NB4 (cell line): Measurements from ENCODE around the gene PLEKHM2.

Experiments
- DNase-seq: peaks from one replicate; pipeline ENCODE4 v3.0.0; 2010; ENCODE audit warnings: low read depth
- H3K4me3 ChIP-seq: one replicate; pipeline ENCODE4 v1.5.1; 2011; ENCODE audit warnings: mild to moderate bottlenecking, low read depth, low read length, moderate library complexity
- MYC ChIP-seq: IDR thresholded peaks from 2 replicates; pipeline ENCODE4 v1.6.1; 2011; ENCODE audit warnings: low read depth, low read length
- POLR2A ChIP-seq: IDR thresholded peaks from 2 replicates; pipeline ENCODE4 v1.6.1; 2011; ENCODE audit warnings: mild to moderate bottlenecking; ENCODE audit not compliant: insufficient read length; ENCODE audit errors: extremely low read depth
- TF ChIP-seq, protein P1 (sequence below): IDR thresholded peaks from one replicate; pipeline ENCODE4 v1.5.1; 2012; ENCODE audit warnings: low read depth, low read length
- TF ChIP-seq, protein P2 (sequence below): IDR thresholded peaks from 2 replicates; pipeline ENCODE4 v1.6.1; 2011; ENCODE audit warnings: low read depth, low read length

PLEKHM2 gene

DNA sequence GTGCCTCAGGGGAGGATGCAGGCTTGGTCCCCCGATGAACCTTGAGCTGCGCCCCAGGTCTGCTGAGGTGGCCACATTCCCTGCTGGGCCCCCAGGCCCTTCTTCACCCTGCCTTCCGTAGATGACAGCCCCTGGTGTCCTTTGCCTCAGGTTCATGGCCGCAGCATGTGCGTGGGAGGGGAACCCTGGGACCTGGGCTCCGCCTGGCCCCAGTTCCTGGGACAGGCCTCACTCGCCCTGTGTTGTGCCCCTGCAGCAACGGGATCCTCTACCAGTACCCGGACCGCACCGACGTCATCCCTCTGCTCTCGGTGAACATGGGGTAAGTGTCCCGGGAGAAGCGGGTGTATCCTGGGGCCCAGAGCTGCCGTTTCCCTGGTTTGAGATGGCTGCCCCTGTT lies 46.8 kb downstream of the PLEKHM2 start:
- TF ChIP-seq, protein P1, sequence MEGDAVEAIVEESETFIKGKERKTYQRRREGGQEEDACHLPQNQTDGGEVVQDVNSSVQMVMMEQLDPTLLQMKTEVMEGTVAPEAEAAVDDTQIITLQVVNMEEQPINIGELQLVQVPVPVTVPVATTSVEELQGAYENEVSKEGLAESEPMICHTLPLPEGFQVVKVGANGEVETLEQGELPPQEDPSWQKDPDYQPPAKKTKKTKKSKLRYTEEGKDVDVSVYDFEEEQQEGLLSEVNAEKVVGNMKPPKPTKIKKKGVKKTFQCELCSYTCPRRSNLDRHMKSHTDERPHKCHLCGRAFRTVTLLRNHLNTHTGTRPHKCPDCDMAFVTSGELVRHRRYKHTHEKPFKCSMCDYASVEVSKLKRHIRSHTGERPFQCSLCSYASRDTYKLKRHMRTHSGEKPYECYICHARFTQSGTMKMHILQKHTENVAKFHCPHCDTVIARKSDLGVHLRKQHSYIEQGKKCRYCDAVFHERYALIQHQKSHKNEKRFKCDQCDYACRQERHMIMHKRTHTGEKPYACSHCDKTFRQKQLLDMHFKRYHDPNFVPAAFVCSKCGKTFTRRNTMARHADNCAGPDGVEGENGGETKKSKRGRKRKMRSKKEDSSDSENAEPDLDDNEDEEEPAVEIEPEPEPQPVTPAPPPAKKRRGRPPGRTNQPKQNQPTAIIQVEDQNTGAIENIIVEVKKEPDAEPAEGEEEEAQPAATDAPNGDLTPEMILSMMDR, result no peak
- TF ChIP-seq, protein P2, sequence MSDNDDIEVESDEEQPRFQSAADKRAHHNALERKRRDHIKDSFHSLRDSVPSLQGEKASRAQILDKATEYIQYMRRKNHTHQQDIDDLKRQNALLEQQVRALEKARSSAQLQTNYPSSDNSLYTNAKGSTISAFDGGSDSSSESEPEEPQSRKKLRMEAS, result no peak
- TF ChIP-seq POLR2A (no peak), MYC (no peak)
- DNase-seq, result no peak
- no peak overlapping the region for H3K4me3 ChIP-seq

DNA sequence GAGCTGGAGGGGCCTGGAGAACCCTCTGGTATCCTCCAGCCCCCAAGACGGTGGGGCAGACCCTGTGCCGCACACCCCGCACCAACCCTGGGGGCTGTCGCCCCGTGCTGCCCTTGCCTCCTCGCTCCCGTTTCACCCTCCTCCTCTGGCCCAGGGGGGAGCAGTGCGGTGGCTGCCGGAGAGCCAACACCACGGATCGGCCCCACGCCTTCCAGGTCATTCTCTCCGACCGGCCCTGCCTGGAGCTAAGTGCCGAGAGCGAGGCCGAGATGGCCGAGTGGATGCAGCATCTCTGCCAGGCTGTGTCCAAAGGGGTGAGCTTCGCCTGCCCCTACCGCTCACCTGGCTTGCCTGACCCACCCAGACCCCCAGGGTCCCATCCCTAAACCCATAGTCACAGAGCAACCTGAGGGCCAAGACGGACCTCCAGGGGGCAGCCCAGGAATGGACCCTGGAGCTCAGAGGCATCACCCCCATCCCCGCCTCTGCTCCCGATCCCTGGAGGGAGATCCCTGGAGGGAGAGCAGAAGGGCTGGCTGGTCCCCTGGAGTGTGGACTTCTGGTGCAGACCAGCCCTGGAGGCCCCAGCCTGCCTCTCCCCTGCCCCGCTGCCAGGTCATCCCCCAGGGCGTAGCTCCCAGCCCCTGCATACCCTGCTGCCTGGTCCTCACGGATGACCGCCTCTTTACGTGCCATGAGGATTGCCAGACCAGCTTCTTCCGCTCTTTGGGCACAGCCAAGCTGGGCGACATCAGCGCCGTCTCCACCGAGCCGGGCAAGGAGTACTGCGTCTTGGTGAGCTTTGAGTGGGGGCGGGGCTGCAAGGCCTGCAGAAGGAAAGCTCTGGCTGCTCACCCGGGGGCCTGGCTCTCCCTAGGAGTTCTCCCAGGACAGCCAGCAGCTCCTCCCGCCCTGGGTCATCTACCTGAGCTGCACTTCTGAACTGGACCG lies 47.9 kb downstream of the PLEKHM2 start:
- no peak for DNase-seq
- H3K4me3 ChIP-seq, result no peak overlapping the region
- TF ChIP-seq MYC (no peak), POLR2A (no peak)
- TF ChIP-seq, protein P1, result no peak
- TF ChIP-seq, protein P2, result no peak

DNA sequence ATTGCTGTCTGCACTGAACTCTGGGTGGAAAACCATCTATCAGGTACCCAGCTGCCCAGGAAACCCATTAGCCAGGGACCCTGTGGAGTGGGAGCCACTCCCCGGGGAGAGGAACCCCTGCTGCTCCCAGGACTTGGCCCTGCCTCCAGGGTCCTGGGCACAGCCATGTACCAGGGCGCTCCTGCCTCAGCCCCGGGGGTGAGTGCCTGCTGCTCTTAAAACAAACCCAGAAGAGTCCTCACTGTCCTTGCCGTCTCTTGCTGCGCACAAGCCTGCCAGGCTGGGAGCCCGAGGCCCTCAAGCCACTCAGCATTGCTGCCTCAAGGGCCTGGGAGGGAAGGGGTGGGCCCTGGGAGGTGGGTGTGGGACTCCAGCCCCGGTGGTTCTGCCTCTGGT lies 48.6 kb downstream of the PLEKHM2 start:
- DNase-seq, result no peak
- TF ChIP-seq MYC (no peak), POLR2A (no peak)
- TF ChIP-seq, protein P2, result no peak
- H3K4me3 ChIP-seq, result no peak overlapping the region

DNA sequence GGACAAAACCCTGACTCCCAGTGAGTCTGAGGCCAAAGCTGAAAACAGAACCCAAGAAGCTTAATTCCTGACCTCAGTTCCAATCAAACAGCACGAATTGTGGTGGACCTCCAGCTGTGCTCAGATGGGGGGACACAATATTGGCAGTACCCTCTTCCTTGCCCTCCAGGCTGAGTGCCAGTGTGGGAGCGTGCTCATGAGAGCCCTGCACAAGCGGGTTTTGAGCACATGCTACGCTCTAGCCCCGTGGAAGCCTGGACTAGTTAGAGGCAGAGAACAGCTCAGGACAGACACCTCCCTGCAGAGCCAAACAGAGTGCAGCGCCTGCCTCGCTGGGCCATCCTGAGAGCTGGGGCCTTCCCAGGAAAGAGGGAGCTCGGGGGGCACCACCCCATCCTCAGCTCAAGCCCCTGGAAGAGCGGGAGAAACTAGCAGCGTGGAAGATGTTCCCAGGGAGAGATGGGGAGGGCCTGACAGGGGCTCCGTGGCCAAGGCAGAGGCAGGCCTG lies 49.2 kb downstream of the PLEKHM2 start:
- TF ChIP-seq MYC (no peak), POLR2A (no peak)
- TF ChIP-seq, protein P1, result no peak
- TF ChIP-seq, protein P2, result no peak
- no peak for DNase-seq
- no peak overlapping the region for H3K4me3 ChIP-seq

DNA sequence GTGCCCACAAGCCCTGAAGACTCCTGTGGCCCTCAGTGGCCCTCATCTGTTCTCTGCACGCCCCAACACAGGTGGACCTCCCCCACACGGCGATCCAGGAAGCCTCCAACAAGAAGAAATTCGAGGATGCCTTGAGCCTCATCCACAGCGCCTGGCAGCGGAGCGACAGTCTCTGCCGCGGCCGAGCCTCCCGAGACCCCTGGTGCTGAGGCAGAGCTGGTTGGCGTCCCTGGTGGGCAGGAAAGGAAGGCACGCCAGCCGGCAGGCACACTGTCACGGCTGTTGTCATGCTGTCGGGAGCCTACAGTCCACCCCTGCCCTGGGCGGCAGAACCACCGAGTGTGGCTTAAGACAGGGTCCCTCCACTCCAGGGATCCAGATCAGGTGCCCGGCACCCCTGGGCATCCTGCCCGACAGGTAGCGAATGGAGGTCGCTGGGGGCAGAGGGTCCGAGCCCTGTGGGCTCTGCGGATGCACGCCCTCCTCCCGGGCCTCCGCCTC lies 49.7 kb downstream of the PLEKHM2 start:
- no peak for DNase-seq
- TF ChIP-seq POLR2A (no peak), MYC (no peak)
- TF ChIP-seq, protein P1, result no peak
- TF ChIP-seq, protein P2, result no peak
- H3K4me3 ChIP-seq, result no peak overlapping the region

DNA sequence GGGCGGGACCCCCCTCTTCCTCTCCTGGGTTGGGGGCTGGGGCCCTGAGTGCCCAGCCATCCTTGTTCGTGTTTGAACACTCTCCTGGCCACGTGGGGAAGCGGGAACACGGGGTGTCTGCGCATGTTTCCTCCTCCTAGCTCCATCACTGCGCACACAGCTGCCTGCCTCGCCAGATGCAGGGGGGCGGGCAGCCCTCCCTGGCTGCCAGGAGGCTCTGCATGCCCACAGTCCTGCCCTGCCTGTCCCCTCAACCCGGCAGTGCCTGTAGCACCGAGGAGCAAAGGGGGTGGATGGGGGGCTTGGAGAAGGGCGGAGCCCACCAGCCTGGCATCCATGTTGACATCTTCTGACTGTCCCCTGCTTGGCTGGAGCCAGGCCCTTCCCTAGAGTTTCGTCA lies 50.2 kb downstream of the PLEKHM2 start:
- no peak for DNase-seq
- TF ChIP-seq POLR2A (no peak), MYC (no peak)
- TF ChIP-seq, protein P2, result no peak
- TF ChIP-seq, protein P1, result no peak
- no peak overlapping the region for H3K4me3 ChIP-seq
